ENCODE measurements around the gene RPP38. TPM values are rescaled to one million over a fixed set of nuclear protein-coding genes. Genes with fewer than 3 reads are reported as not detected.

The RPP38 gene
- total and polyA plus RNA-seq, 2 of the 8 experiments (the other 6 are each of a cell fraction or from before 2014, with no cell fraction given): 20.8 to 23.3 TPM

DNA sequence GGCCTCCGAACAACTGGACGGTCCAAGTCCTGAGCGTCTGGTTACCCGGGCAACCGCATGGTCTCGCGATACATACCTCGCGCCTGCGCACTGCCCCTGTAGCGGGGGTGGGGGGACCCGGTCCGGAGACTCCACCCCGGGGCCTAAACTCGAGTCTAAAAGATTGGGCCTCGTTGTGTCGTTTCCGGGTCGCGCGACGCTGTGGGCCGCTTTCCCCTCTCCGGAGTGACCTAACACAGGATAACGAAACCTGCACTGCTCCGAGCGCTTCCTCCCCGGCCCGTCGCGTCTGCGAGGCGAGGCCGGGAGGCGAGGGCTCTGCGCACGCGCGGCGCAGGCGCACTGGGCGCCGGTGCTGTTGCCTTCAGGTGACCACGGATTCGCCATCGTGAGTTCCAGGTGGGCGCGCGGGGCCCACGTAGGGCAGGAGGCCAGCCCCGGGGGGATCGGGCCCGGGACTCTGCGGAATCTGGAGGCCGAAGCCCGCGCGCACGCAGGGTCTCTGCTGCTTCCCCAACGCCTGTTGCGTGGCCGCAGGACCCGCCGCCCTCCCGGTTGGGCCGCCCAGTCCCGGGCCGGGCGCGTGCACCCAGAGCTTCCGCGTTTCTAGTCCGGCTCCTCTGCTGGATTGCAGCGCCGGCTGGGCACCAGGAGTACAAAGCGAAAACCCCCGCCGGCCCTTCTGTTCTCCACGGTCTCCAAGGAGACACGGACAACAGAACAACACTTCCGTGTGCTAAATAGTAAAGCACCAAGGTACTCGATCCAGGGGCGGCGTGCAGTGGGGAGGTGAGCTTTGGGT lies at the start of gene RPP38 (continued):
- TF ChIP-seq GABPA (IDR thresholded peaks at IDR 0.05; ENCODE audit: borderline replicate concordance, insufficient read depth, low read length) (no peak), POLR2AphosphoS5 (IDR thresholded peaks at IDR 0.05; ENCODE audit: low read depth, low read length) (peak; percentile 27), EGR1 (IDR thresholded peaks at IDR 0.05; ENCODE audit: borderline replicate concordance, low read depth, low read length) (peak; percentile 72; the same call in 1 of the 2 replicates), JUN (IDR thresholded peaks at IDR 0.05; ENCODE audit: low read depth, low read length) (no peak), USF2 (IDR thresholded peaks at IDR 0.05; ENCODE audit: low read length) (no peak), SIN3A (conservative IDR thresholded peaks at IDR 0.05 in 1 of 2, IDR thresholded peaks at IDR 0.05 in 1 of 2; ENCODE audit: low read depth in 1 of 2, low read length in 2 of 2) (peak in 1 of 2 experiments; percentile 93; a peak in 1 of 4 replicates), SP2 (IDR thresholded peaks at IDR 0.05; ENCODE audit: low read length) (no peak), SP4 (IDR thresholded peaks at IDR 0.05; ENCODE audit: low read length) (0 out of 2 replicates have a peak, but pooled peaks have one; percentile 36), KDM4A (IDR thresholded peaks at IDR 0.05; ENCODE audit: low read depth, low read length, severe bottlenecking) (peak; percentile 35), NRF1 (IDR thresholded peaks at IDR 0.05; ENCODE audit: low read depth, low read length) (peak; percentile 72), SP1 (IDR thresholded peaks at IDR 0.05; ENCODE audit: low read depth, low read length) (no peak), BACH1 (IDR thresholded peaks at IDR 0.05; ENCODE audit: low read length) (no peak), POLR2A (IDR thresholded peaks at IDR 0.05; ENCODE audit: control extremely low read depth in 1 of 2, low read depth in 2 of 2, low read length in 2 of 2) (peak; percentile 85 to 94), RNF2 (IDR thresholded peaks at IDR 0.05; ENCODE audit: borderline replicate concordance, low read depth, low read length, missing control alignments, poor library complexity, severe bottlenecking) (no peak), PHF8 (conservative IDR thresholded peaks at IDR 0.05; ENCODE audit: low read depth, low read length) (peak; percentile 93), HDAC2 (IDR thresholded peaks at IDR 0.05; ENCODE audit: borderline replicate concordance in 1 of 2, low read depth in 2 of 2, low read length in 2 of 2) (peak in 1 of 2 experiments; percentile 82; a peak in 2 of 4 replicates), RBBP5 (IDR thresholded peaks at IDR 0.05; ENCODE audit: borderline replicate concordance, low read depth, low read length) (peak; percentile 50; the same call in 1 of the 2 replicates), BCL11A (IDR thresholded peaks at IDR 0.05; ENCODE audit: low read depth in 2 of 2, low read length in 2 of 2) (no peak), CTBP2 (IDR thresholded peaks at IDR 0.05; ENCODE audit: borderline replicate concordance, insufficient read depth, insufficient read length, low read length) (no peak), BRCA1 (IDR thresholded peaks at IDR 0.05; ENCODE audit: low read depth, low read length) (peak; percentile 76)
- TF ChIP-seq, protein P1, sequence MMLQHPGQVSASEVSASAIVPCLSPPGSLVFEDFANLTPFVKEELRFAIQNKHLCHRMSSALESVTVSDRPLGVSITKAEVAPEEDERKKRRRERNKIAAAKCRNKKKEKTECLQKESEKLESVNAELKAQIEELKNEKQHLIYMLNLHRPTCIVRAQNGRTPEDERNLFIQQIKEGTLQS (IDR thresholded peaks at IDR 0.05; ENCODE audit: insufficient read depth, low read depth, low read length): no peak
